Karpas-422 (cell line): ENCODE data around the gene BAZ2B. TPM values are rescaled to one million over a fixed set of nuclear protein-coding genes. Genes with fewer than 3 reads are reported as not detected.

Experiments used
- DNase-seq: peaks from one replicate; pipeline ENCODE4 v3.0.0-alpha.2; 2015
- H2AFZ ChIP-seq: fragments of 200-600 bp; sonication (generic); 2 replicates; pipeline ENCODE4 v1.6.1; 2014; ENCODE audit warnings: antibody characterized with exemption, low read length, mixed read lengths
- H3K27ac ChIP-seq: fragments of 200-600 bp; sonication (generic); 2 replicates; pipeline ENCODE4 v1.5.1; 2014; ENCODE audit warnings: mild to moderate bottlenecking, low read length, moderate library complexity
- H3K27me3 ChIP-seq: fragments of 200-600 bp; sonication (generic); 2 replicates; pipeline ENCODE4 v1.6.1; 2014; ENCODE audit warnings: low read length, mixed read lengths
- H3K36me3 ChIP-seq: fragments of 200-600 bp; sonication (generic); 2 replicates; pipeline ENCODE4 v1.6.1; 2014; ENCODE audit warnings: low read length, mixed read lengths; ENCODE audit not compliant: insufficient read depth
- H3K4me1 ChIP-seq: fragments of 200-600 bp; sonication (generic); 2 replicates; pipeline ENCODE4 v1.6.1; 2014; ENCODE audit warnings: mild to moderate bottlenecking, low read length, mixed read lengths
- H3K4me2 ChIP-seq: fragments of 200-600 bp; sonication (generic); 2 replicates; pipeline ENCODE4 v1.6.1; 2014; ENCODE audit warnings: low read length, low read depth, mild to moderate bottlenecking; ENCODE audit not compliant: poor library complexity, severe bottlenecking
- H3K4me3 ChIP-seq: fragments of 200-600 bp; sonication (generic); 2 replicates; pipeline ENCODE4 v1.5.1; 2014; ENCODE audit warnings: mild to moderate bottlenecking, antibody characterized with exemption, low read length, mixed read lengths
- H3K79me2 ChIP-seq: fragments of 200-600 bp; sonication (generic); 2 replicates; pipeline ENCODE4 v1.6.1; 2014; ENCODE audit warnings: mild to moderate bottlenecking, low read length, mixed read lengths
- H3K9ac ChIP-seq: fragments of 200-600 bp; sonication (generic); 2 replicates; pipeline ENCODE4 v1.6.0; 2014; ENCODE audit warnings: low read length
- H3K9me2 ChIP-seq: fragments of 200-600 bp; sonication (generic), shearing (Covaris generic); replicated peaks from 2 replicates; pipeline ENCODE4 v1.6.0; 2014; ENCODE audit warnings: mild to moderate bottlenecking, low read length, moderate library complexity; ENCODE audit not compliant: insufficient read depth
- H3K9me3 ChIP-seq: fragments of 300-700, 200-600 bp; sonication (generic); 2 replicates; pipeline ENCODE4 v1.6.1; 2014; ENCODE audit warnings: low read length, mixed read lengths
- H4K20me1 ChIP-seq: fragments of 200-600 bp; sonication (generic); 2 replicates; pipeline ENCODE4 v1.6.1; 2014; ENCODE audit warnings: mild to moderate bottlenecking, antibody characterized with exemption, low read length, low read depth; ENCODE audit not compliant: insufficient read depth
- total RNA-seq: library from RNA; depleted of rRNA; stranded (reverse); fragments of >200 nt; shearing (Covaris generic); gene quantifications from 2 replicates; pipeline ENCODE4 v1.2.3, GENCODE V29; 2014; ENCODE audit warnings: low replicate concordance; rRNA removed

The BAZ2B gene
- total RNA-seq: 1.1 and 2.2 TPM in 2 replicates

DNA sequence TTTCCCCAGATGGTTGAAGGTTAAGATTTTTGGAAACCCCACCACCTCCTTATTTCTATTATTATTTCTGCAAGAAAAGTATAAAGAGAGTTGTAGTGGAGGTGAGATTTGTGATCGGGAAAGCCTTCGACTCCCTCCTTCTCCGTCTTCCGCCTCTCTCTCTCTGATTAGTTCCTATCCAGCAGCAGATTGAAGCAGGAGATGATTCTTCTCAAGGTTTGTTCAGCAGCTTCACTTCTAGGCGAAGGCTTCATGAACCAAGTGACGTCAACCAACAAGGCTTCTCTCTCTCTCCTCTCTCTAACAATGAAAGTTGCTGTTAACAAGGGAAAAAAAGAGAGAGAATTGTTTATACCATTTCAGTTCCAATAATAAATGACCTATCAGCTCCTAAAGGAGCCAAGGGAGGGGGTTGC is at the start of gene BAZ2B:
TSS of gene BAZ2B (minus strand) at position 263 of the 416 bp plus-strand sequence. CDS start 137,829 bp downstream, outside the sequence.
- Histone ChIP-seq H2AFZ (peak within 1 kb of the TSS; percentile 50; the same call in 1 of the 2 replicates), H3K27me3 (no peaks in the 10 kb centered on the region), H3K27ac (no peak within 1 kb of the TSS), H3K4me2 (peak within 1 kb of the TSS; percentile 76), H3K9ac (peak within 1 kb of the TSS; percentile 49), H3K9me3 (no peaks in the 10 kb centered on the region), H3K4me1 (peaks cover 10% of the 10 kb centered on the region), H4K20me1 (no peaks in the 10 kb centered on the region), H3K4me3 (peak within 1 kb of the TSS; percentile 62), H3K9me2 (no peaks in the 10 kb centered on the region), H3K79me2 (no peaks in the 10 kb centered on the region), H3K36me3 (no peaks in the 10 kb centered on the region)
- no peak for DNase-seq

GRCh38 chr2:159661286-159661685 is 44.9 kb upstream of the BAZ2B start:
- DNase-seq: no peak
- Histone ChIP-seq H2AFZ (no peak overlapping the region), H3K9ac (no peak overlapping the region), H3K36me3 (no peaks in the 10 kb centered on the region), H3K27ac (no peak overlapping the region), H3K9me3 (no peaks in the 10 kb centered on the region), H4K20me1 (no peaks in the 10 kb centered on the region), H3K9me2 (no peaks in the 10 kb centered on the region), H3K4me3 (no peak overlapping the region), H3K27me3 (no peaks in the 10 kb centered on the region), H3K4me1 (no peaks in the 10 kb centered on the region), H3K4me2 (no peak overlapping the region), H3K79me2 (no peaks in the 10 kb centered on the region)

- no peak overlapping the region for H3K4me2 ChIP-seq
- H3K27me3 ChIP-seq: no peaks in the 10 kb centered on the region
- no peaks in the 10 kb centered on the region for H3K36me3 ChIP-seq
- no peak overlapping the region for H3K27ac ChIP-seq
- H3K79me2 ChIP-seq: no peaks in the 10 kb centered on the region
- H3K4me1 ChIP-seq: no peaks in the 10 kb centered on the region
- H3K9ac ChIP-seq: no peak overlapping the region
- no peak overlapping the region for H3K4me3 ChIP-seq
- H2AFZ ChIP-seq: no peak overlapping the region
- no peaks in the 10 kb centered on the region for H3K9me3 ChIP-seq
- no peaks in the 10 kb centered on the region for H3K9me2 ChIP-seq
- no peak for DNase-seq
- H4K20me1 ChIP-seq: no peaks in the 10 kb centered on the region
These were observed 42.8 kb upstream of the BAZ2B start for GRCh38 chr2:159658881-159659873.

GRCh38 chr2:159653962-159654361 is 37.6 kb upstream of the BAZ2B start:
- Histone ChIP-seq H3K9me2 (no peaks in the 10 kb centered on the region), H3K27ac (no peak overlapping the region), H3K36me3 (no peaks in the 10 kb centered on the region), H3K9me3 (no peaks in the 10 kb centered on the region), H4K20me1 (no peaks in the 10 kb centered on the region), H3K79me2 (no peaks in the 10 kb centered on the region), H3K9ac (no peak overlapping the region), H3K4me3 (no peak overlapping the region), H2AFZ (no peak overlapping the region), H3K27me3 (no peaks in the 10 kb centered on the region), H3K4me1 (no peaks in the 10 kb centered on the region), H3K4me2 (no peak overlapping the region)
- no peak for DNase-seq

GRCh38 chr2:159651884-159652283 is 35.5 kb upstream of the BAZ2B start:
- H3K4me1 ChIP-seq: no peaks in the 10 kb centered on the region
- H3K4me3 ChIP-seq: no peak overlapping the region
- H3K27ac ChIP-seq: no peak overlapping the region
- no peaks in the 10 kb centered on the region for H3K9me3 ChIP-seq
- no peaks in the 10 kb centered on the region for H3K36me3 ChIP-seq
- H2AFZ ChIP-seq: no peak overlapping the region
- H3K9ac ChIP-seq: no peak overlapping the region
- no peaks in the 10 kb centered on the region for H3K79me2 ChIP-seq
- H3K4me2 ChIP-seq: no peak overlapping the region
- H4K20me1 ChIP-seq: no peaks in the 10 kb centered on the region
- H3K27me3 ChIP-seq: no peaks in the 10 kb centered on the region
- no peaks in the 10 kb centered on the region for H3K9me2 ChIP-seq
- no peak for DNase-seq

- no peaks in the 10 kb centered on the region for H3K27me3 ChIP-seq
- H3K9me3 ChIP-seq: no peaks in the 10 kb centered on the region
- no peak overlapping the region for H3K27ac ChIP-seq
- no peaks in the 10 kb centered on the region for H3K36me3 ChIP-seq
- no peak overlapping the region for H2AFZ ChIP-seq
- H3K9me2 ChIP-seq: no peaks in the 10 kb centered on the region
- no peak overlapping the region for H3K4me3 ChIP-seq
- H4K20me1 ChIP-seq: no peaks in the 10 kb centered on the region
- no peak overlapping the region for H3K9ac ChIP-seq
- H3K4me1 ChIP-seq: no peaks in the 10 kb centered on the region
- H3K79me2 ChIP-seq: no peaks in the 10 kb centered on the region
- H3K4me2 ChIP-seq: no peak overlapping the region
- DNase-seq: no peak
These were observed 34.2 kb upstream of the BAZ2B start for GRCh38 chr2:159650574-159650973.

DNA sequence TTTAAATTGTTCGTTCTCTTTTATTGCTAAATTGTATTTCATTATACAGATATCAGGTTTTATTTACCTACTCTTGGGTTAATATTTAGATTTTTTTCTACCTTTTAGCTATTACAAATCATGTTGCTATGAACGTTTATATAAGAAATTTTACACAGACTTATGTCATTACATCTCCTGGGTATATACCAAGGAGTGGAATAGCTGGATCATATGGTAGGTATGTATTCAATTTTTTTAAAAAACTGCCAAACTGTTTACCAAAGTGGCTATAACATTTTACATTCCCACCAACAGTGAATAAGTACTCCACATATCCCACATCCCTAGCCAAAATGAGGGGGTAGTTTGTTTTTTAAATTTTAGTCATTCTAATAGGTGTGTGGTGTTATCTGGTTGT is 32.3 kb upstream of the BAZ2B start:
- H3K27ac ChIP-seq: no peak overlapping the region
- H4K20me1 ChIP-seq: no peaks in the 10 kb centered on the region
- H3K9me2 ChIP-seq: no peaks in the 10 kb centered on the region
- H3K4me1 ChIP-seq: no peaks in the 10 kb centered on the region
- no peak overlapping the region for H3K4me2 ChIP-seq
- H3K9ac ChIP-seq: no peak overlapping the region
- no peaks in the 10 kb centered on the region for H3K27me3 ChIP-seq
- H3K79me2 ChIP-seq: no peaks in the 10 kb centered on the region
- no peaks in the 10 kb centered on the region for H3K36me3 ChIP-seq
- no peaks in the 10 kb centered on the region for H3K9me3 ChIP-seq
- H2AFZ ChIP-seq: no peak overlapping the region
- DNase-seq: no peak
- H3K4me3 ChIP-seq: no peak overlapping the region

DNA sequence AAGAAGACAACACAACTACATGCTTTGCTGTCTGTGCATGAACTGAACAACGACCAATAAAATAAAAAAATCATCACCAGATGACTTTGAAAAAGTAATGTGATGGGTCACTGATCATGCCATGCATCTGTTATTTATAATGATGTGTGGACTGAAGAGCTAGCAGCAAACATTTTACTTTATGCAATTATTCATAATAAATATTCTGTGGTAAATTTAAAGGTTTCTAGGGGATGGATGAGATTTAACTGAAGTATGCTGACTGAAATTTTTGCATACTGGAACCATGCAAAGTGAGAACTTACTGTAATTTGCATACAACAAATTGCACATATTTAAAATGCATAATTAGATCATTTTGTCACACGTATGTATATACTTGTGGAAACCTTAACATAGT is 31.3 kb upstream of the BAZ2B start:
- Histone ChIP-seq H2AFZ (no peak overlapping the region), H3K4me2 (no peak overlapping the region), H4K20me1 (no peaks in the 10 kb centered on the region), H3K27me3 (no peaks in the 10 kb centered on the region), H3K4me1 (no peaks in the 10 kb centered on the region), H3K4me3 (no peak overlapping the region), H3K9ac (no peak overlapping the region), H3K36me3 (no peaks in the 10 kb centered on the region), H3K9me3 (no peaks in the 10 kb centered on the region), H3K79me2 (no peaks in the 10 kb centered on the region), H3K27ac (no peak overlapping the region), H3K9me2 (no peaks in the 10 kb centered on the region)
- DNase-seq: no peak
